ENCODE measurements around the gene FAM234A.
A peak's percentile ranks its signal among the peaks of the same experiment; 100 is the strongest.
"Not testable (repeated sequence)": the region's sequence is repeated elsewhere in the genome, so short reads cannot be mapped to it uniquely, and the experiment has no call there.

Gene FAM234A

GRCh38 chr16:264440-264951 is 29.9 kb downstream of the FAM234A start:
- no peak for DNase-seq

GRCh38 chr16:265002-265529 is 30.4 kb downstream of the FAM234A start:
- DNase-seq, result no peak

GRCh38 chr16:265711-266110 is 31.1 kb downstream of the FAM234A start:
- DNase-seq, result no peak

DNA sequence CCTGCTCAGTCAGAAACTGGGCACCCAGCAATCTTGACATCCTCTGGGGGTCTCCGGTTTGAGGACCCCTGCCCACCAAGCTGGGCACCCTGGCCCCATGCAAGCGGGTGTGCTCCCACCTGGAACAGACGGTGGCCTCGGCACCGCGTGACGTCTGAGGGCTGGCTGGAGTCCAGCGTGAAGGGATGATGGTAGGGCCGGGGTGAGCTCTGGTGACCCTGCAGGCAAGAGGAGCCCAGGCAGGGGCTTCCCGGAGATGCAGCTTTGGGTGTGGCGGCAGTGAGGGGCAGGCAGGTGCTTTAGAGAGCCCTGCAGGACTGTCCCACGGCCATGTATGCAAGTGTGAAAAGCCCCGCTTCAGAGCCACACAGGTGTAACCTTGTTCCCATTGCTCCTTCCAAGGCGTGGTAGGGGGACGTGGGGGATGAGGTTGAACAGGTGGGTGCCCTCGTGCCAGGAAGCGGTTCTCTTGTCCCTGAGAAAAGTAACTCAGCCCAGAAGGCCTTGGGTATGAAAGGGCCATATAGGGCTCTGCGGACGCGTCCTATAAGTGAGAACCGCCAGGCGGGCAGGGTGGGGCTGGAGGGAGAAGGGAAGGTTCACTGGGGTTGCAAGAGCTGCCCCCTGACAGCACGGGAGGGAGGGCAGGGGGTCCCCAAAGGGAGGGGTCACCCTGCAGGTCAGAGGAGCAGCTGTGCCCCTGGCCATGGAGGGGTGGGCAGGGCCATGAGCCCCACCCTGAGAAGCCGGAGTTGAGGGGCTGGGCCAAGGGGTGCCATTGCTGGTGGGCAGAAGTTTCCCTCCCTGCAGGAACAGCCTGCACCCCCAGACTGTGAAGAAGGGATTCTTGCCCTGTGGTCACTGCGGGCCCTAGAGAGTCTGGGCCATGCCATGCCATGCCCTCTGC is 31.9 kb downstream of the FAM234A start:
- DNase-seq, result no peak

DNA sequence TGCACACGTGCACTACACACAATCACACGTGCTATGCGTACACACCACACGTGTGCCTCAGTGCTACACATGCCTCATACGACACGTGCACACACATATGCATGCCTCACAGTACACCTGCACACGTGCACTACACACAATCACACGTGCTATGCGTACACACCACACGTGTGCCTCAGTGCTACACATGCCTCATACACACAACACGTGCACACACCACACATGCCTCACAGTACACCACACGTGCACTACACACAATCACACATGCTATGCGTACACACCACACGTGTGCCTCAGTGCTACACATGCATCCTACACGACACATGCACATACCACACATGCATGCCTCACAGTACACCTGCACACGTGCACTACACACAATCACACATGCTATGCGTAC is 32.9 kb downstream of the FAM234A start:
- DNase-seq, result not testable (repeated sequence)

- no peak for DNase-seq
These were observed 33.8 kb downstream of the FAM234A start for GRCh38 chr16:268141-269053.

DNA sequence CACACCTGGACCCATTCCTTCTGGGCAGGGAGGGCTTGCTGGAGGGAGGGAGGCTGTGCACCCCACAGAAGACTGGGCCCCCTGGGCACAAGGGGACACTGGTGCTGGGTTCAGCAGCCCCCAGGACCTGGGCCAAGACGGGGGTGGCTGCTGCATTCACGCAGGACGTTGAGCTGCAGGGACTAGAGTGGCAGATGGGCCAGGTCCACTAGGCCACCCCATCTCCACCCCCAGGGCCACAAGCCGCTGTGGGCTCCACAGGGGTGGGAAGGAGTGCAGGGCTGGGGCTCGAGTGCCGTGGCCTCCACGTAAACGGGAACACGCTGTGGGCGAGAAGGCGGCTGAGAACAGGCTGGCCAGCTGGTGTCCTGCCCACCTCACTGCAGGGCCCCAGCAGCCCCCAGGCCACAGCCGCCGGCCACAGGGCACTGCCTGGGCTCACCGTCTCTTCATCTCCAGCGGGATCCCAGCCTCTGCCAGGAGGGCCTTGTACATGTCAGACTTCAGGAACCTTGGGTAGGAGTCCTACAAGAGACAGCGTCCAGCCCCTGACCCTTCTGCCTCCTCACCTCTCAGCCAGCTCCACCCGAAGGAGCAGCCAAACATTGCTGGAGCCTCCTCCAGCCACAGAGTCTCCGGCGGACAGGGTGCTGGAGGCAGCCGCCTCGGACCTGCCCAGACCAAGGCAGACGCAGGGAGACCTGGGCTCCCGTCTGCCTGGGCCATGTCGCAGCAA is 34.6 kb downstream of the FAM234A start:
- no peak for DNase-seq

- DNase-seq, result no peak
These were observed 36.0 kb downstream of the FAM234A start for GRCh38 chr16:270381-271255.

GRCh38 chr16:272633-273546 is 38.3 kb downstream of the FAM234A start:
- no peak for DNase-seq

DNA sequence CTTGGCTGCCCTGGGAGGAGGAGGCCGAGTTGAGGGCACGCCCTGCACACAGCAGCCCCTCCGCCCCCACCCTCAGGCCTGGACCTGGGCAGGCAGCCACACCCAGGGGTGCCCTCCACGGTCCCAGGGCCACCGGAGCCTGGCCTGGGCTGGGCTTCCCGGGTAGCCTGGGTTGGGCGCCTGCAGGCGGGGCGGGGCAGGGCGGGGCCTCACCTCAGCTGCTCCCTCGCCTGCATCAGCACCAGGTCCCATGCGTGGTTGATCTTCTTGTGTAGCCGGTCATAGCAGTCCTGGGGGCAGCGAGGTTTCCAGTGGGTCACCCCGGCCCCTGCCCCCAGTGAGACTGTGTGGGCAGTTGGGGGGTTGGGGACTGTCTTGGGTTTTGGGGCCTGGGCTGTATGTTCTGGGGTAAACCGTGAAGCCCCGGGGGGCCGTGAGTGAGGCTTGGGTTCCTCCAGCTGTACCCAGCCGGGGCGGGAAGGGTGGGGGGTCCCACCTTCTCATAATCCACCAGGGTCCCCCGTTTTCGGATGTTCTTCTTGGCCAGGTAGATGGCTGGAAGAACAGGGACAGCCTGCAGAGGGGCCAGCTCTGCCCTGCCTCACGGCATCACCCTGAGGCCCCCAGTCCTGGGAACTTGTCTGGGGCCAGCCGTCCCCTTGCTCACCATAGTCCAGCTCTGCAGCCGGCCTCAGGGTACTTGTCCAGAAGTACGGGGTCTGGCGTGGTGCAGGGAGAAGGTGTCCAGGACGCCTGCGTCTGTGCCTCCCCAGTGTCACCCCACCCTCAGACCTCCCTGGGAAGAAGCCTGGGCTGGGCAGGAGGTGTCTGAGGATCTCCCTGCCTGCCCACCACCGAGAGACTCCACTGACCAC is 39.2 kb downstream of the FAM234A start:
- no peak for DNase-seq

DNA sequence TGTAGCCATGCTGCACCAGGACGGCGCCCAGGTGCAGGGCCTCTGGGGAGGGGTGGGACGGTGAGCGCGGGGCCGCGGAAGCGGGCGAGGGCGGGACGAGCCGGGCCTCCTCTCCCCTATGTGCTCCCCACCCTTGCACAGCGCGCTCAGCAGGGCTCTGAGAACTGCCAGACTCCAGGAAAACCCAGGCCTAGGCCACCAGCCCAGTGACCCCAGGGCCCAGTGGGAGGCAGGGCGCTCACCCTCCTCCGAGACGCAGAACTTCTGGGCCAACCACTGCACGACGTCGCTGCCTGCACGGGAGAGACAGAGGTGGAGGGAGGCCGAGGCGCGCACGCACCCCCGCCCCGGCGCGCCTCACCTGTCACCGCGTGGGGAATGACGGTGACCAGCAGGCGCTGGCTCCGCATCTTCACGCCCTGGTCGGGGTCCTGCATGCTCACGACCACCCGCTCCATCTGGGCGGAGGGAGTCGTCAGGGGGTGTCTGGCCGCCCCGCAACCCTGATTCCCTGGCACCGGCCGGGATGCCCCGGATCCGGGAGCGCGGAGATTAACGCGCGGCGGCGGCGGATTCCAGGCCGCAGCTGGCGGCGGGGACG is 40.5 kb downstream of the FAM234A start:
- DNase-seq, result peak in 24 of 56 donors; percentile 8 to 64 (median 25)

DNA sequence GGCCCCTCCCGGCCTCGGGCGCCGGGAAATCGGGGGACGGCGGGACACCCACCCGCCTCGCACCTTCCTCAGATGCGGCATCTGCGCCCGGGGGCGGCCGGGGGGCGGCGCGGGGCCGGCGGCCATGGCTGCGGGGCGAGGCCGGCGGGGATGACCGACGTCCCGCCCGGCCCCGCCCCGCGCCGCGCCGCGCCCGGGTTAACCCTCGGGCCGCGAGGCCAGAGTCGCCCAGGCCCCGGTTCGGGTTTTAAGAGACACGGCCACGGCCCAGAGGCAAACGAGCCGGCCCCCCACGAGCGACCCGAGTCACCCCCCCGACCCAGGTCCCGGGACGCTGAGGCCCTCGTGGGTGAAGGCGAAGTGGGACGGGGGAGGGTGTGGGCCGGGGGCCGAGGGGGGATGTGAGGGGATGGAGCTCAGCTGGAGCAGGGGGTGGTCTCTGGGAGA is 41.2 kb downstream of the FAM234A start, which contains the start of gene RGS11:
Gene RGS11, minus strand, starts transcription at position 159 of the 447 bp plus-strand sequence. Its CDS starts 33 bp downstream, at position 126.
- peak in 1 of 56 donors; percentile 25 for DNase-seq

- no peak for DNase-seq
These were observed 41.9 kb downstream of the FAM234A start for GRCh38 chr16:276426-277077.

- DNase-seq, result no peak
These were observed 44.3 kb downstream of the FAM234A start for GRCh38 chr16:278863-279366.

- no peak for DNase-seq
These were observed 44.9 kb downstream of the FAM234A start for GRCh38 chr16:279531-279930.

DNA sequence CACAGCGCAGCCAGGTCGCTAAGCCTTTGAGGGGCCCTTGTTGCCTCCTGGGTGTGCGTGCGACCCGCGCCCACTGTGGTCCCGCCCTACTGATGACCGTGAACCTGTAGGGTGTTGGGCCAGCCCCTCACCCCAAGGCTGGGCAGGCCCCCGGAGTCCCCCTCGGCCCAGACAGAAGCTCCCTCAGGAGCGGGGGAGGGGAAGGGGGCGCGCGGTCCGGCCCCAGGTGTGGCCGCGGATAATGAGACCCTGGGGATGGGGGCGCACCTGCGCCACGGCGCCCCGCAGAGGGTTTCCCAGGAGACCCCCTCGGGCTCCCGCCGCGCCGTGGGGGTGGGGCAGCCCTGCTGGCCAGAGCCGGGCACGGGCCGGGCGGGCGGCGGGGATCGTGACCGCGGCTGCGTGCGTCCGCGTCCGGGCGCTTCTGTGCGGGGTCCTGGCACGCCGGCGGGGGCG is 45.4 kb downstream of the FAM234A start:
- DNase-seq, result peak in 1 of 56 donors; percentile 37
